Stomach smooth muscle (tissue), 2 donors: ENCODE results near the gene ZNF511.

Experiments used
- H3K27ac ChIP-seq: one replicate; pipeline ENCODE4 v1.7.0; 2013; ENCODE audit warnings: mild to moderate bottlenecking, low read length, inconsistent platforms
- H3K27me3 ChIP-seq, 2 donors: one replicate each; pipeline ENCODE4 v1.7.0; 2013; ENCODE audit warnings: low read length in 2 of 2; ENCODE audit not compliant: insufficient read depth in 2 of 2, control insufficient read depth in 1 of 2
- H3K36me3 ChIP-seq, 2 donors: one replicate each; pipeline ENCODE4 v1.7.0; 2013; ENCODE audit warnings: low read length in 2 of 2; ENCODE audit not compliant: control insufficient read depth in 2 of 2, insufficient read depth in 2 of 2
- H3K4me1 ChIP-seq: one replicate; pipeline ENCODE4 v1.7.0; 2013; ENCODE audit warnings: low read length; ENCODE audit not compliant: control insufficient read depth, insufficient read depth
- H3K4me3 ChIP-seq, 2 donors: one replicate each; pipeline ENCODE4 v1.7.0; 2013; ENCODE audit warnings: low read length in 2 of 2
- H3K9ac ChIP-seq, 2 donors: one replicate each; pipeline ENCODE4 v1.7.0; 2013; ENCODE audit warnings: low read length in 2 of 2, mild to moderate bottlenecking in 1 of 2
- H3K9me3 ChIP-seq, 2 donors: one replicate each; pipeline ENCODE4 v1.7.0; 2013; ENCODE audit warnings: low read length in 2 of 2; ENCODE audit not compliant: control insufficient read depth in 2 of 2
- donor health status: healthy.
- donor health status: Pancreatic carcinoma.

ZNF511 gene

DNA sequence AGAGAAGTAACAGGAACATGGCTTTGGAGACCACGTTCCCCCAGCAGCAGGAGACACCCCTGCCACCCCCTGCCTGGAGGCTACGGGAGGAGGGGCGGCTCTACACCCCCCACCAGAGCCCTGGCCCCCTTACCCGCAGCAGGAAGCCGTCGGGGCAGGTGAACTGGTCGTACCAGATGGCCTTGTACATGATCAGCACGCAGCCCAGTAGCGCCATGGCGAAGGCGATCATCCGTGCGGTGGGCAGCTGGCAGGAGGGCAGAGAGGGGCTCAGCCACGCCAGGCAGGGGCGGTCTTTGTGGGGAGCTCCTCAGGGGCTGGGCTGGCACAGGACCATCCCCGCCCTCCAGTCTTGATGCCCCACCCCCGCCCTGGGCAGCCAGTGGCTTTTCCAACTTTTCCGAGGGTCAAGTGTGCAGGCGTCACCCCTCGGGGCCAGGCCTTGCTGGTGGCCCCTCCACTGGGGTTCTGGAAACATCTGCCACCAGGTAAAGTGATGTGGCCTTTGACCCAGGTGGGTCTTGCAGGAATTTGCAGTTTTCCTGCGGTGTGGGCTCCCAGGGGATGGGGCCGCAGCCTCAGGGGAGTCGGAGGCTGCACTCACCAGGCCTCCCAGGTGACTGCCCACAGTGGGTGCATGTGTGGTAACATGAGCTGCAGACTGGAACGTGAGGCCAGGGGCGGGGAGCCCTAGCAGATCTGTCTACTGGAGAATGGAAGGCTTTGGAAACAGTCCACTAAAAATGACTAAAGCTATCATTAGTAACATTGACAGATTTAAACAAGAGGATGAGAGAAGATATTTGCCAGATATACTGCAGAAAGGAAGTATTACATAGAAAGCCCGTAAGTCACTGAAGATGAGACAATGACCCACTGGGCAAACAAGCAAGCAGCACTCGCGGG, 18.3 kb downstream of the ZNF511 start:
- no peak overlapping the region for H3K27ac ChIP-seq
- no peak overlapping the region for H3K9ac ChIP-seq
- H3K4me3 ChIP-seq: no peak overlapping the region
- H3K36me3 ChIP-seq: no peaks in the 10 kb centered on the region
- no peaks in the 10 kb centered on the region for H3K9me3 ChIP-seq
- peaks cover 49 to 60% of the 10 kb centered on the region in 2 donors for H3K27me3 ChIP-seq
- H3K4me1 ChIP-seq: peaks cover 22% of the 10 kb centered on the region

DNA sequence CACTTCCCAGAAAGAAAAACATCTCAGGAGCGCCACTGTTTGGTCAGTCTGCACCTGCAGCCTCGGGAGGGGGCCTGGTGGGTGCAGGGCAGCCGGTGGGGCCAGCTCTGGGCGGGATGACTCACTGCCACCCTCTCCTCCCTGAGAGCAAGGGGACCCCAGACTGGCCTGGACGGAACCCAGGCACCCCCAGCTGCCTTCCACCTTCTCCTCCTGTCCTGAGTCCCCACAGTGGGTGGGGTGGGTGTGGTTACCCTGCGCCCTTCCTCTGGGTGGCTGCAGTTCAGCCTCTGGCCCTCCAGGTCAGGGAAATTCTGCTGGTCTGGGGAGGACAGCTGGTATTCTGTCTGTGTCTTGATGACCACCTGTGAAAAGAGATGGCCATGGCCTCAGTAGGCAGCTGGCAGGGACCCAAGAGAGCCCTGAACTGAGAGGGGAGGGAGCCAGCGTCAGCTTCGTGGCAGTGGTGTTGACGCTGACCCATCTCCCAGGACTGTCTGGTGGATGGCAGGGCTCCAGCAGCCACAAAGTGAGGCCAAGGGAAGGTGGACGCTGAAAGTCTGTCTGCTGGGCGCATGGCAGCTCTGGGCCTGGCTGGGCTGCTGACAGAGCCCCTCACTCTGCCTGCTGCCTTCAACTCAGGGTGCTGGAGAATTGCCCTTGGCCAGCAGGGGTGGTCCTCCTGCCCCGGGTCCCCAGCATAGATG, 19.1 kb downstream of the ZNF511 start:
- Histone ChIP-seq H3K36me3 (no peaks in the 10 kb centered on the region), H3K4me3 (no peak overlapping the region), H3K4me1 (peaks cover 22% of the 10 kb centered on the region), H3K27me3 (peaks cover 57 to 67% of the 10 kb centered on the region in 2 donors), H3K9ac (no peak overlapping the region), H3K27ac (no peak overlapping the region), H3K9me3 (no peaks in the 10 kb centered on the region)

DNA sequence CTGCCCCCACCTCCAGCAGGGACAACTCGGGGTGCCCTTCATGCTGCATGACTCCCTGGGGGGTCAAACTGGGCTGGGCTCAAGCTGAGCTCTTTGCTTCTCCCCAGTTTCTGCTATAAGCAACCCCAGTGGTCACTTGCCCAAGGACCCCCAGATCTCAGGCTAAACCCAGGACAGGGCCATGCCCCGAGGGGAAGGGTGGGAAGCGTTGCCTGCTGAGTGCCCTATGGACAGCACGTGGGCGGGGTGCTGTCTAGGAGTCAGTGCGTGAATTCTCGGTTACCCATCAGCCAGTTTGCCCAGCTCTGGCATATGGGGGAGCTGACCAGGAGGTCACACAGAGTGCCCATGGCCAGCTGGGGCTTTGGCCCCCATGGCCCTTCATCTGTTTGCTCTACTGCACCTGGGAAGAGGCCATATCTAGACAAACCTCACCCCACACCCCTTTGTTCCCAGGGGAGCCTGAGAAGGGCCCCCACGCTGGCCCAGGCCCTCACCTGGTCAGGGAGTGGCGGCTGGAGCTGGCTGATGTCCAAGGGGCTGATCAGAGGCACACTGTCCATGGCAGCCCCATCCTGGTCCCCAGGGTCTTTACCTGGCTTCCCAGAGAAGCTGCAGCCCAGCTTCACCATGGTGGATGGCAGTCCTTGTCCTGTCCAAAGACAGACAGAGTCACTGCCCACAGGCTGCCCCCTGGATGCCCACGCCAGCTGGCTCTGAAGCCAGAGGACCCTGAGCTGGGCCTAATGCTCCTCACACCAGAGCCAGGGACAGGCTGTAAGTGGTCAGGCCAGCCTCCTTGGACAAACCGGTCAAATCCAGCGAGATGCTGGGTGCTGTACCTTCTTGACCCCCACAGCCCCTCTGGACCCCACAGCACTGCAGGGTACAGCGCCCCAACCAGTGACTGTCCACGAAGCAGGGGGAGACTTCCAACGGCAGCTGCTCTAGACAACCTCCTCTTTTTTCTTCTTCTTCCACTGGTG, 19.9 kb downstream of the ZNF511 start:
- Histone ChIP-seq H3K27me3 (peaks cover 59 to 72% of the 10 kb centered on the region in 2 donors), H3K9ac (no peak overlapping the region), H3K27ac (no peak overlapping the region), H3K4me1 (peaks cover 22% of the 10 kb centered on the region), H3K4me3 (no peak overlapping the region), H3K36me3 (no peaks in the 10 kb centered on the region), H3K9me3 (no peaks in the 10 kb centered on the region)

DNA sequence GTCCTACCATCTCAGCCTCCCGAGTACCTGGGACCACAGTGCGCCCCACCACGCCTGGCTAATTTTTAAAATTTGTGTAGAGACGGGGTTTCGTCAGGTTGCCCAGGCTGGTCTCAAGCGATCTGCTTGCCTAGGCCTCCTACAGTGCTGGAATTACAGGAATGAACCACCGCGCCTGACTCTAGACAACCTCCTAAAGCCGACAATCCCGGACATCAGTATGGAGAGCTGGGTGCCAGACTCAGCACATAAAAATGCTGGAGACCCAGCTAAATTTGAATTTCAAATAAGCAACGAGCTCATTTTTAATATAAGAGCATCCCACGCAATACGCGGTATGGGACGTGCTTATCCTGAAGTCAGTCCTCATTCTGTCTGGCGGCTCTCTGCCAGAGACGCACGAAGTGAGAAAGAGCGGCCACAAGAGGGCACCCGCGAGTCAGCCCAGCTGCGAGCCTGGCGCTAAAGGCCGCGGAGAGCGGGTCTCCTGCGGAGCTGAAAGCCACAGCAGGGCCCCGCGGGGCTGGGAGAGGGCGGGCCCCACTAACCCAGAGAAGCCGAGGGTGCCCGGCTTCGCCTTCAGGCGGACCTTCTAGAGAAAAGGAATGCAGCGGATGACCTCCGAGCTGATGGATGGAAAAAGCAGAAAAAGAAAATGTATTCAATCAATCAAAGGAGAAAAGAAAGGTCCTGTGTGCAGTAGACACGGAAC, 20.9 kb downstream of the ZNF511 start:
- H3K27me3 ChIP-seq: peaks cover 62 to 76% of the 10 kb centered on the region in 2 donors
- H3K27ac ChIP-seq: no peak overlapping the region
- H3K9ac ChIP-seq: no peak overlapping the region
- no peaks in the 10 kb centered on the region for H3K36me3 ChIP-seq
- H3K4me1 ChIP-seq: peaks cover 22% of the 10 kb centered on the region
- H3K9me3 ChIP-seq: no peaks in the 10 kb centered on the region
- H3K4me3 ChIP-seq: peak overlapping the region; percentile 44 to 59

DNA sequence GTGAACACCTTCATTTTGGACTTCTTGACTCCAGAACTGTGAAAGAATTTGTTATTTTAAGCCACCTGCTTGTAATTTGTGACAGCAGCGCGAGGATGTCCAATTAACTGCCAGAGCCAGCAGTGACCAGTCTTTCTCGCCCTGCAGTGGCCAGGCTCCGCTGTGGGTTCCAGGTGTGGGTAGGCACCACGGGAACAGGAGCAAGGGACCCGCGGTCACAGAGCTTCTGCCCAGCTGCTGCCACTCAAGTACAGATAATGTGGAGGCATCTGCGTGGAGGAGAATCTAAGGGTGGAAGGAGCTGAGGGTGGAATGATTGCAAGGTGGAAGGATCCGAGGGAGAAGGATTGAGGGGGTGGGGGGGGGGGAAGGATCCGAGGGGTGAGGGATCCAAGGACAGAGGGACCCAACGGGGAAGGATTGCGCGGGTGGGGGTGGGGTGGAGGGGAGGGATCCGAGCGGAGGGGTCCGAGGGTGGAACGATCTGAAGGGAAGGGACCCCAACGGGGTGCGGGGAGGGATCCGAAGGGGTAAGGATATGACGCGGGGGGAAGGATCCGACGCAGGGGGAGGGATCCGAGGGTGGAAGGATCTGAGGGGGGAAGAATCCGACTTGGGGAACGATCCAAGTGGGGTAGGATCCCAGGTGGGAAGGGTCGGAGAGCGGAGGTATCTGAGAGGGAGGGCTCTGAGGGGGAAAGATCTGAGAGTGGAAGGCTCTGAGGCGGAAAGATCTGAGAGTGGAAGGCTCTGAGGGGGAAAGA, 24.4 kb downstream of the ZNF511 start:
- H3K4me1 ChIP-seq: peaks cover 25% of the 10 kb centered on the region
- H3K4me3 ChIP-seq: no peak overlapping the region
- H3K36me3 ChIP-seq: no peaks in the 10 kb centered on the region
- no peak overlapping the region for H3K9ac ChIP-seq
- no peaks in the 10 kb centered on the region for H3K9me3 ChIP-seq
- H3K27ac ChIP-seq: no peak overlapping the region
- peaks cover 62 to 72% of the 10 kb centered on the region in 2 donors for H3K27me3 ChIP-seq

DNA sequence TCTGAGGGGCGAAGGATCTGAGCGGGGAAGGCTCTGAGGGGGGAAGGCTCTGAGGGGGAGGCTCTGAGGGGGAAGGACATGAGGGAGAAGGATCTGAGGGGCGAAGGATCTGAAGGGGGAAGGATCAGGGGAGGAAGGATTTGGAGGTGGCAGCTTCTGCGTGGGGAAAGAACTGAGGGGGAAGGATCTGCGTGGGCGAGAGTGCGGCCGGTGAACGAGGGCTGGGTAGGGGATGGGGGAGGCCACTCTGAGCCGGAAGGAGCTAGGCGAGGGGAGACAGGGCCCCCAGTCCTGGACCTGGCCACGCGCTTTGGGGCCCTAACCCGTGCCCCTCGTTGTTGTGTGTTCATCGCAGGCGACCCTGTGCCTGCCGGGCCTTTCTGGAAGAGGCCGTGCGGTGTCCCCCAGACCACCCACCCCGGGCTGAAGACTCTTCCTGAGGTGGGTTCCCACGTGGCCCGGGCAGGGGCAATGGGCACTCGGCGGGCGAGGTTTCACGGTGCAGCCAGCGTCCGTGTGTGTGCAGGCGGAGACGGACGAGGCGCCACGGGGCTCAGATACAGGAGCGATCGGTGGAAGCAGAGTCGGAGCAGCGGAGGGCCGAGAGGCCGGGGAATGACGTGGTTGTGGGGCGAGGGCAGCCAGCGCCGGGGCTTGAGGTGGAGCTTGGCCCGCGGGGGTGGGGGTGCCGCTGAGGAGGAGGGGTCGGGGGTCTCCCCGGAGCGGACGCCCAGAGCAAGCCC, 26.0 kb downstream of the ZNF511 start:
- Histone ChIP-seq H3K9me3 (no peaks in the 10 kb centered on the region), H3K36me3 (no peaks in the 10 kb centered on the region), H3K27me3 (peaks cover 62 to 64% of the 10 kb centered on the region in 2 donors), H3K9ac (no peak overlapping the region), H3K4me3 (peak overlapping the region; percentile 12 to 63), H3K27ac (no peak overlapping the region), H3K4me1 (peaks cover 25% of the 10 kb centered on the region)

DNA sequence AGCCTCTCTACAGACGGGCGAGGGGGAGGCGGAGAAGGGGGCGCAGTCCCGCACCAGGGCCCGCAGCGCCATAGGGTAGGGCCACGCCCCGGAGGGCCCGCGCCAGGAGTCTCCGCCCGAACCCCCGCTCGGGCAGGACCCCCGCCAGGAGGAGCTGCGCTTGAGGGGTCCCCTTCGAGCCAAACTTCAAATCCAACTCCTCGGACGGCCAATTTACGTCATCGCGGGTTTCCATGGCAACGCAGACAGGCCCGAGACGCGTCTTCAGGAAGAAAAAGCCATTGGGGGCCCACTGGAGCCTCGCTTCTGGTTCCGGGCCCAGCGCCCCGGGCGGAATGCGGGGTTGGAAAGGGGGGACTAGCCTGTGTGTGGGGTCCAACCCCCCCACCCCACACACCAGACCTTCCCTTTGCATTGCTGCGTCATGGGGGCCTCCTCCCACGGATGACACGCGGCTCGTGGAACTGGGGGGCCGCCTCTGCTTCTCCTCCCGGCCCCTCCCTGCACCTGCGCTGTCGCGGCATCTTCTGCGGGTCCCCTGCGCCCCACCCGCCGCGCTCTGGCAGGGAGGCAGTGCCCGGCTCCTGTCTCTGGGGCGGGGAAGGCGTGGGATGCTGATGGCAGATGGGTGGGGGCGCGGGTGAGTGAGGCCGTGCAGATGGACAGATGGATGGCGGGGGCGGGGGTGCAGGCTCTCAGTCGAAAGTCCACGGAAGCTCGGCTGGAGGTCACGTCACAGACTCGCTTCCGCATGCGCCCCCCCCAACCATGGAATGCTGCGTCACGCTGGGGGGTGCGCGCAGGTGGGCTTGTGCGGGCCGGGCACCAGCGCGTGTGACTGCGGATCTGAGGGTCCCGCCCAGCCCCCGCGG, 26.8 kb downstream of the ZNF511 start:
- no peak overlapping the region for H3K27ac ChIP-seq
- peak overlapping the region; percentile 49 to 63 for H3K4me3 ChIP-seq
- no peaks in the 10 kb centered on the region for H3K9me3 ChIP-seq
- peaks cover 21% of the 10 kb centered on the region for H3K4me1 ChIP-seq
- no peak overlapping the region for H3K9ac ChIP-seq
- no peaks in the 10 kb centered on the region for H3K36me3 ChIP-seq
- H3K27me3 ChIP-seq: peaks cover 66% of the 10 kb centered on the region in 2 donors

DNA sequence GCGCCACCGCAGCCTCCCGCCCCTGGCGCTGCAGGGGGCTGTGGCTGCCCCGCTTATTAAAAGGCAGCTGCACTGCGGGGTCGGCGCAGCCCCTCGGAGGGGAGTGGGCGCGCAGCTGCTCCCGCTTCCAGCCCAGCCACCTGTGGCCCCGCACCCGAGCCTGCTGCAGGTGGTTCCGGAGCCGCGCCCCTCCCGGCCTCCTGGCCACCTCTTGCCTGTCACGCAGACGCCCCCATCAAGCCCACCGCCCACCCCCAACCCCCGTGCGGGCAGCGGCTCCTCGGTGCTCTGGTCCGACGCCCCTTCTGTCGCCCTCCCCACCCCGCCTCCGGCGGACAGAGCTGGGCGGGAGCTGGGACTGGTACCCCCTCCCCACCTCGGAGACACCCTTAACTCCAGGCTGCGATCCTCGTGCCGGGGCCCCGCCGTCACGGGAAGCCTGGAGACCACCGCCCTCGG, 27.4 kb downstream of the ZNF511 start:
- Histone ChIP-seq H3K27me3 (peaks cover 62 to 66% of the 10 kb centered on the region in 2 donors), H3K4me1 (peaks cover 21% of the 10 kb centered on the region), H3K4me3 (peak overlapping the region in 1 of 2 donors; percentile 8), H3K9me3 (no peaks in the 10 kb centered on the region), H3K9ac (no peak overlapping the region), H3K27ac (no peak overlapping the region), H3K36me3 (no peaks in the 10 kb centered on the region)
